ENCODE results near the gene JAZF1. TPM values are rescaled to one million over a fixed set of nuclear protein-coding genes. Genes with fewer than 3 reads are reported as not detected.

The JAZF1 gene
- total and polyA plus RNA-seq, 2 of the 8 experiments (the other 6 are each of a cell fraction or from before 2014, with no cell fraction given) = 2.6 to 21.8 TPM

GRCh38 chr7:27997188-27997707, 183.3 kb downstream of the JAZF1 start:
- Histone ChIP-seq H3K4ac (replicated peaks; ENCODE audit: insufficient read length, low read depth, low read length) (no peak overlapping the region), H3K4me2 (ENCODE audit: insufficient read depth in 1 of 2, low read depth in 2 of 2, low read length in 2 of 2) (no peak overlapping the region), H3K18ac (ENCODE audit: extremely low read depth, low read length) (no peak overlapping the region), H2BK5ac (ENCODE audit: low read depth, low read length) (no peak overlapping the region), H3K27me3 (replicated peaks in 1 of 4; ENCODE audit: control insufficient read depth in 3 of 4, extremely low read depth in 1 of 4, insufficient read depth in 3 of 4, low read length in 3 of 4) (no peaks in the 10 kb centered on the region), H3K79me1 (ENCODE audit: low read depth, low read length) (no peaks in the 10 kb centered on the region; the same call in 1 of the 2 replicates), H2AFZ (ENCODE audit: low read length) (no peak overlapping the region), H4K5ac (ENCODE audit: insufficient read length, low read depth, low read length) (no peak overlapping the region), H3K23me2 (ENCODE audit: low read depth, low read length) (no peaks in the 10 kb centered on the region), H3K14ac (ENCODE audit: insufficient read length) (no peak overlapping the region), H2BK15ac (ENCODE audit: low read length) (no peak overlapping the region), H4K20me1 (replicated peaks in 1 of 2; ENCODE audit: control insufficient read depth in 1 of 2, insufficient read depth in 2 of 2, low read length in 2 of 2) (no peaks in the 10 kb centered on the region), H2BK12ac (ENCODE audit: low read depth, low read length) (no peak overlapping the region), H3K56ac (replicated peaks; ENCODE audit: insufficient read length, low read depth, low read length) (no peak overlapping the region), H3K23ac (ENCODE audit: insufficient read length) (no peak overlapping the region), H3K36me3 (ENCODE audit: control insufficient read depth in 2 of 4, insufficient read depth in 4 of 4, low read length in 3 of 4) (no peaks in the 10 kb centered on the region), H3K9ac (replicated peaks in 1 of 4; ENCODE audit: extremely low read depth in 1 of 4, low read depth in 3 of 4, low read length in 3 of 4) (no peak overlapping the region), H4K91ac (replicated peaks; ENCODE audit: insufficient read length, low read length) (no peak overlapping the region), H3K4me3 (ENCODE audit: extremely low read depth in 1 of 4, insufficient read depth in 2 of 4, low read depth in 3 of 4, low read length in 4 of 4) (no peak overlapping the region), H3K9me3 (ENCODE audit: insufficient read depth in 2 of 2, low read depth in 1 of 2, low read length in 1 of 2) (no peaks in the 10 kb centered on the region), H3K27ac (ENCODE audit: low read depth, low read length) (no peak overlapping the region), H3K4me1 (replicated peaks in 1 of 4; ENCODE audit: control insufficient read depth in 3 of 4, insufficient read depth in 4 of 4, low read length in 3 of 4) (no peaks in the 10 kb centered on the region; a peak in 1 of 7 replicates), H2BK20ac (ENCODE audit: low read length) (no peak overlapping the region), H3K79me2 (ENCODE audit: control insufficient read depth in 1 of 2, insufficient read depth in 2 of 2, low read length in 2 of 2) (no peaks in the 10 kb centered on the region), H2AK5ac (ENCODE audit: low read depth, low read length) (no peak overlapping the region), H2BK120ac (replicated peaks; ENCODE audit: low read depth, low read length) (no peak overlapping the region), H4K8ac (ENCODE audit: extremely low read depth, insufficient read depth, low read length) (no peak overlapping the region)
- ChIA-PET POLR2A (ENCODE audit: partially characterized antibody) (no interaction called here), CTCF (ENCODE audit: partially characterized antibody) (interaction anchor here (1.1 kb wide), 1 partner anchor 306 kb away, joined by 3 read pairs; no protein-coding TSS in a partner anchor)
- WGBS, 2 experiments (ENCODE audit: extremely low coverage in 1 of 2, insufficient coverage in 1 of 2, insufficient read length in 1 of 2, insufficient replicate concordance in 2 of 2, low coverage in 1 of 2, low lambda C conversion rate in 2 of 2, missing lambda C conversion rate in 1 of 2) = 83% methylated on average over 1 of the region's 1 CpG; no CpG with 5 or more reads in 1 of the 2 experiments
- DNase-seq (ENCODE audit: low read depth in 1 of 2, low spot score in 2 of 2) = no peak
- no peak for FAIRE-seq
- TF ChIP-seq CHD1 (IDR thresholded peaks at IDR 0.05; ENCODE audit: low read depth, low read length) = no peak
- TF ChIP-seq EP300 (IDR thresholded peaks at IDR 0.05; ENCODE audit: borderline replicate concordance in 1 of 2, low read depth in 2 of 2, low read length in 2 of 2) = no peak
- no peak for TF ChIP-seq CBX8 (IDR thresholded peaks at IDR 0.05; ENCODE audit: borderline replicate concordance, low read depth, low read length)
- no peak for TF ChIP-seq KDM4A (IDR thresholded peaks at IDR 0.05; ENCODE audit: low read depth, low read length, severe bottlenecking)
- TF ChIP-seq USF2 (IDR thresholded peaks at IDR 0.05; ENCODE audit: low read length) = no peak
- TF ChIP-seq RAD21 (IDR thresholded peaks at IDR 0.05 in 1 of 2, conservative IDR thresholded peaks at IDR 0.05 in 1 of 2; ENCODE audit: low read depth in 2 of 2, low read length in 2 of 2) = no peak
- TF ChIP-seq NRF1 (IDR thresholded peaks at IDR 0.05; ENCODE audit: low read depth, low read length) = no peak
- no peak for TF ChIP-seq ATF2 (IDR thresholded peaks at IDR 0.05; ENCODE audit: low read length)
- no peak for TF ChIP-seq CEBPB (IDR thresholded peaks at IDR 0.05; ENCODE audit: low read depth, low read length)
- no peak for TF ChIP-seq NANOG (IDR thresholded peaks at IDR 0.05; ENCODE audit: insufficient read depth, low read depth, low read length, poor library complexity, severe bottlenecking)

All from H1 (cell line).